Spleen (tissue), 7 donors: ENCODE data around the gene JPH2.

Experiments used
- CTCF ChIP-seq, 11 experiments: fragments of 200-600 bp in 7 of 11; fragments of 450-650 bp in 4 of 11; sonication (generic) in 4 of 11; IDR thresholded peaks in 8 of 11; conservative IDR thresholded peaks in 3 of 11; 1 replicate in 7 of 11; 2 replicates in 4 of 11; pipeline versions ENCODE4 v1.4.0 to v1.8.0; 2016 to 2021; ENCODE audit warnings: antibody characterized with exemption in 11 of 11, inconsistent platforms in 4 of 11, mild to moderate bottlenecking in 1 of 11
- POLR2A ChIP-seq, 3 donors: fragments of 450-650 bp; IDR thresholded peaks; one replicate each; pipeline ENCODE4 v1.5.1; 2017; ENCODE audit warnings: antibody characterized with exemption in 3 of 3, mild to moderate bottlenecking in 1 of 3
- POLR2AphosphoS5 ChIP-seq, 3 donors: sonication (generic); formaldehyde crosslinking; IDR thresholded peaks; one replicate each; pipeline ENCODE4 v1.5.1; 2017; ENCODE audit warnings: antibody characterized with exemption in 3 of 3
- donor health status: DM: no; HTN: no; CAD: no; lungs with moderate emphysema.
- donor health status: DM: no; HTN: no; CAD: no.
- donor health status: DM: no; HTN: no; CAD: no.

- TF ChIP-seq CTCF (IDR thresholded peaks at IDR 0.05 in 8 of 11, conservative IDR thresholded peaks at IDR 0.05 in 3 of 11): no peak
- no peak for TF ChIP-seq POLR2A (IDR thresholded peaks at IDR 0.05)
- TF ChIP-seq POLR2AphosphoS5 (IDR thresholded peaks at IDR 0.05): no peak
Measured at GRCh38 chr20:44138867-44139266, 48.1 kb downstream of the JPH2 start.
